NB4 (cell line): Measurements from ENCODE around the gene VAV3.

ENCODE experiments used
- DNase-seq: peaks from one replicate; pipeline ENCODE4 v3.0.0; 2010; ENCODE audit warnings: low read depth
- H3K4me3 ChIP-seq: one replicate; pipeline ENCODE4 v1.5.1; 2011; ENCODE audit warnings: mild to moderate bottlenecking, low read depth, low read length, moderate library complexity
- MYC ChIP-seq: IDR thresholded peaks from 2 replicates; pipeline ENCODE4 v1.6.1; 2011; ENCODE audit warnings: low read depth, low read length
- POLR2A ChIP-seq: IDR thresholded peaks from 2 replicates; pipeline ENCODE4 v1.6.1; 2011; ENCODE audit warnings: mild to moderate bottlenecking; ENCODE audit not compliant: insufficient read length; ENCODE audit errors: extremely low read depth
- TF ChIP-seq, protein P1 (sequence below): IDR thresholded peaks from one replicate; pipeline ENCODE4 v1.5.1; 2012; ENCODE audit warnings: low read depth, low read length
- TF ChIP-seq, protein P2 (sequence below): IDR thresholded peaks from 2 replicates; pipeline ENCODE4 v1.6.1; 2011; ENCODE audit warnings: low read depth, low read length

VAV3 gene

DNA sequence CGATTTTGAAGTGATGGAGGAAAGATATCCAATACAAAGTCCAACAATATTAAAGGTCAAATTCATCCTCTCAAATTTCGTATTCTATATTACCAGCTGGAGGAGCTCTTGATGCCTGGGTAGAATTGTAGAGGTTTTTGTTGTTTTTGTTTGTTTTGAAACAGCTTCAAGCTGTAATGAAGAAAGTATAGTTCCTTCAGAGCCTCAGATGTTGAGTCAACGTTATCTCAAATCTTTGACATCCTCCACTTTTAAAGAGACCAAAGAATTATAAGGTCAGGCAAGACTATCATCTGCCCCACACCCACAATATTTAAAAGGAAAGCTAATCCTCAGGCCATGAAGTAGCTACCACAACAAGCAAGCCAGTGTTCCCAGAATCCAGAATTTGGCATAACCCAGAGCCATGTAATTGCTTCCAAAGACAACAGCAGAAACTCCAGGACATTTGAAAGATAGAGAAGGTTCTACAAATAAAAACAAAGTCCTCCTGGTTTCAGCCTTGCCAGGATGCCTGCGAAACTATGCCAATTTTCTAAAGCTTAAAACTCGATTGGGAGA is 24.9 kb downstream of the VAV3 start:
- peak; percentile 32 for DNase-seq
- TF ChIP-seq, protein P1, sequence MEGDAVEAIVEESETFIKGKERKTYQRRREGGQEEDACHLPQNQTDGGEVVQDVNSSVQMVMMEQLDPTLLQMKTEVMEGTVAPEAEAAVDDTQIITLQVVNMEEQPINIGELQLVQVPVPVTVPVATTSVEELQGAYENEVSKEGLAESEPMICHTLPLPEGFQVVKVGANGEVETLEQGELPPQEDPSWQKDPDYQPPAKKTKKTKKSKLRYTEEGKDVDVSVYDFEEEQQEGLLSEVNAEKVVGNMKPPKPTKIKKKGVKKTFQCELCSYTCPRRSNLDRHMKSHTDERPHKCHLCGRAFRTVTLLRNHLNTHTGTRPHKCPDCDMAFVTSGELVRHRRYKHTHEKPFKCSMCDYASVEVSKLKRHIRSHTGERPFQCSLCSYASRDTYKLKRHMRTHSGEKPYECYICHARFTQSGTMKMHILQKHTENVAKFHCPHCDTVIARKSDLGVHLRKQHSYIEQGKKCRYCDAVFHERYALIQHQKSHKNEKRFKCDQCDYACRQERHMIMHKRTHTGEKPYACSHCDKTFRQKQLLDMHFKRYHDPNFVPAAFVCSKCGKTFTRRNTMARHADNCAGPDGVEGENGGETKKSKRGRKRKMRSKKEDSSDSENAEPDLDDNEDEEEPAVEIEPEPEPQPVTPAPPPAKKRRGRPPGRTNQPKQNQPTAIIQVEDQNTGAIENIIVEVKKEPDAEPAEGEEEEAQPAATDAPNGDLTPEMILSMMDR = no peak
- no peak for TF ChIP-seq MYC
- TF ChIP-seq, protein P2, sequence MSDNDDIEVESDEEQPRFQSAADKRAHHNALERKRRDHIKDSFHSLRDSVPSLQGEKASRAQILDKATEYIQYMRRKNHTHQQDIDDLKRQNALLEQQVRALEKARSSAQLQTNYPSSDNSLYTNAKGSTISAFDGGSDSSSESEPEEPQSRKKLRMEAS = no peak
- TF ChIP-seq POLR2A = no peak
- no peak overlapping the region for H3K4me3 ChIP-seq

DNA sequence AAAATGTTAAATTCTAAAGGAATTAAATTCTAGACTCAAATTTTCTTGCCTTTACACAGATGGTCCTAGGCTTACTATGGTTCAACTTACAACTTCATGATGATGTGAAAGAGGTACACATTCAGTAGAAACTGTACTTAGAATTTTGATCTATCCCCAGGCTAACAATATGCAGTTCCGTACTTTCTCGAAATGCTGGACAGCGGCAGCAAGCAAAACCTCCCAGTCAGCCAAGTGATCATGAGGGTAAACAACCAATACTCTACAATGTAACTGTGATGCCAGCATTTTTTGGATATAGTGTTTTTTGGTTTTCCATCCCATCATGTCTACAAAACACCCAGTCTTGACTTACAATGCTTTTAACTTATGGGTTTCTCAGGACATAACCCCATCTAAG is 25.7 kb downstream of the VAV3 start:
- no peak overlapping the region for H3K4me3 ChIP-seq
- DNase-seq = peak; percentile 21
- TF ChIP-seq POLR2A (no peak), MYC (no peak)
- TF ChIP-seq, protein P1 = no peak
- TF ChIP-seq, protein P2 = no peak

DNA sequence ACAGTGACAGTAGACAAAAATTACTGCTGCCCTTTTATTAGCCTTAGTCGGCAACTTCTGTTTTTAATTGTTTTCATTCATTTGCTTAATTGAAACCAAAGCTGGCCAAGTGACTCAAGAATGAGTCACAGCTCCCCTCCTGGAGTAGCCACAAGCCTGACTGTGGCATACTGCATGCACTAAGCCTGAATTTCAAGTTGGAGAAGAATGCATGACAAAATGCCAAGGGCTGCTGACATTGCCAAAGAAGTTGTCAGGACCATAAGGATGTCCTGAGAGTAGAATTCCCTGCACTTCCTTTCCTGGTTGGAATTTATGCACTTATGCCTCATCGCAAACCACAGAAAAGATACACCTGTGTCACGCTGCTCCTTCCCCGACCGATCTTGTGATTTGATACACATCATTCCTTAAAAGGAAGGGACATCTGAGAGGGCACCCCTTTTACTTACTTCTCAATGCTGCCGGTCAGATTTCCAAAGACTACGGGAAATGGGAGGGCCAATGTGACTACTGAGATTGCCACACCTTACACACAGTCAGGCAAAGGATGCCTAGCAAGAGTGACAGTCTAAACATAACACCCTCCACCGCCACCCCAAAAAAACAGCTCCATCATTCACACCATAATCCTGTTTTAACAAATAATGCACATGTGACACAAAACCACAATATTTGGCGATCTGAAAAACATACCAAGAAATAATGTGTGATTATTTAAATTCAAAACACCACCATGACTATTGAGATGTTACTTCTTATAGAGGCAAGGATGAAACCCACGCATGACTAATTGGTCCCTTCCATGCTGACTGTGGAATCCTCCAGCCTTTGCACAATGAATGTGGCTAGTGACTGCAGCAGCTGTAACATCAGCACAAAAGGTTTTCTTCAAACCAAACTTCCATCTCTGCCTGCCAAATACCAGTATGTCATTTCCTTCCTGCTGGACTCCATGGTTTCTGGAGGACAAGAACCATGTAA is 28.2 kb downstream of the VAV3 start:
- DNase-seq = peak; percentile 93
- H3K4me3 ChIP-seq = peak overlapping the region; percentile 8

DNA sequence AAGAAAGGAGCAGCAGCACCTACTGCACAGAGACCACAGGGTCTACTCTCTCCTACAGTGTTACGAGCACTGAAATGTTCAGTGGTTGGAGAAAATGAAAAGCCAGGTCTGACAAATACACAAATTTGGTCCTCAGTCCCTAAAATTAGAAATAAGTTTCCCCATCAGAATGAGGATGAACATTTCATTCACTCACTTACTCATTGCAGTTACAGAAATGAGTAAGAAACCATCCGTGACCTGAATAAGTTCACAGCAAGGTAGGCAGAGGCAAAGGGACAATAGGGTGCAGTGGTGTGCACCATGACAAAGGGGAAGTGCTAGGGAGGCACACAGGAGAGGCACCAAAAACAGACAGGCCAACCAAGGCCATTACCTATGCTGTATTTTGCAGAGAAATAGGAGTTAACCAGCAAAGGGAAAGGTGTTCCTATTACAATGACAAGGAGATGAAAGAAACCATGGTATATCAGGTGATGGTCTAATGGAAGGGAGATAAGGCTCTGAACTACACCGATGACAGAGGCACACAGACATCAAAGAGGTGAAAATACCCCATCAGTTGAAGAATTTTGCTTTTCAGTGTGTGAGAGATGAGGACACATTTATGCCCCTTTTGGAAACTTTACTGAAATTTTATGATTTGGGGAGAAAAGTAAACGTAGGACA is 29.4 kb downstream of the VAV3 start:
- TF ChIP-seq, protein P2 = no peak
- TF ChIP-seq MYC (no peak), POLR2A (no peak)
- TF ChIP-seq, protein P1 = no peak
- DNase-seq = peak; percentile 54
- H3K4me3 ChIP-seq = no peak overlapping the region

More for the DNA sequence above, 28.2 kb downstream of the VAV3 start:
- TF ChIP-seq, protein P1 = no peak
- TF ChIP-seq, protein P2 = no peak
- TF ChIP-seq MYC (no peak; the same call in 1 of the 2 replicates), POLR2A (no peak)

DNA sequence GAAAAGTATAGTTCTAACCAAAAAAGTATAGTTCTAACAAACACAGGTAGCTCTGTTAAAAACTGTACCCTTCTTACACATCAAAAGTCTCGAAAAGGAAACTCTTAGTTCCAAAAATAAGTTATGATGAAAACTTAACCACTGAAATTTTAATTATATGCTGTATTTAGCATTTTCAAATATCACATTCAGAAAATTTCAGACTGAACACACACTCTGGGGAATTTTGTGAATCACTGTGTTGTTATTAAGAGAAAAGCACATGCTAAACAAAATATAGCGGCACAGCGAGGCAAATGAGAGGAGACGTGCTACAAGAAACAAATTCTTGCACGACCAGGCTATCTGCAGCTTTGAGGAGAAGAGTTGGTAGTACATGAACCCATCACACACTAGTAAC is 30.4 kb downstream of the VAV3 start:
- TF ChIP-seq, protein P2 = no peak
- H3K4me3 ChIP-seq = no peak overlapping the region
- no peak for DNase-seq
